IMR-90 (cell line): Measurements from ENCODE around the gene PEX11A.
"Not testable (repeated sequence)": the region's sequence is repeated elsewhere in the genome, so short reads cannot be mapped to it uniquely, and the experiment has no call there.

Experiments used
- BHLHE40 ChIP-seq: fragments of 150-350 bp; IDR thresholded peaks from 2 replicates; pipeline ENCODE4 v1.6.1; 2016; ENCODE audit warnings: mild to moderate bottlenecking, low read depth, low read length
- CEBPB ChIP-seq: IDR thresholded peaks from 2 replicates; pipeline ENCODE4 v1.6.1; 2012; ENCODE audit warnings: low read depth, low read length, improper control_type of control experiment
- CHD1 ChIP-seq: IDR thresholded peaks from 2 replicates; pipeline ENCODE4 v1.6.1; 2012; ENCODE audit warnings: low read depth, low read length, improper control_type of control experiment
- CTCF ChIP-seq: conservative IDR thresholded peaks from 2 replicates; pipeline ENCODE4 v1.5.1; 2012; ENCODE audit warnings: mild to moderate bottlenecking, low read depth, low read length, improper control_type of control experiment
- FOS ChIP-seq: fragments of 150-350 bp; IDR thresholded peaks from 2 replicates; pipeline ENCODE4 v1.6.1; 2016; ENCODE audit warnings: low read depth, low read length
- MAFK ChIP-seq: IDR thresholded peaks from 2 replicates; pipeline ENCODE4 v1.6.1; 2012; ENCODE audit warnings: low read depth, low read length, improper control_type of control experiment
- MAZ ChIP-seq: IDR thresholded peaks from 2 replicates; pipeline ENCODE4 v1.6.1; 2012; ENCODE audit warnings: low read depth, mild to moderate bottlenecking, low read length, improper control_type of control experiment, moderate library complexity, borderline replicate concordance
- POLR2A ChIP-seq: IDR thresholded peaks from 2 replicates; pipeline ENCODE4 v1.6.1; 2012; ENCODE audit warnings: mild to moderate bottlenecking, low read depth, low read length
- RAD21 ChIP-seq: IDR thresholded peaks from 2 replicates; pipeline ENCODE4 v1.6.1; 2012; ENCODE audit warnings: low read length, improper control_type of control experiment
- RCOR1 ChIP-seq: IDR thresholded peaks from 2 replicates; pipeline ENCODE4 v1.6.1; 2012; ENCODE audit warnings: mild to moderate bottlenecking, low read length, improper control_type of control experiment; ENCODE audit not compliant: insufficient replicate concordance
- RFX5 ChIP-seq: IDR thresholded peaks from 2 replicates; pipeline ENCODE4 v1.8.0; 2012; ENCODE audit warnings: low read depth, mild to moderate bottlenecking, low read length, moderate library complexity
- SMC3 ChIP-seq: fragments of 150-350 bp; IDR thresholded peaks from 2 replicates; pipeline ENCODE4 v1.6.1; 2016; ENCODE audit warnings: low read depth, mild to moderate bottlenecking, antibody characterized with exemption, low read length, moderate library complexity
- TF ChIP-seq, protein P1 (sequence below): fragments of 150-350 bp; IDR thresholded peaks from 2 replicates; pipeline ENCODE4 v1.6.1; 2017; ENCODE audit warnings: mild to moderate bottlenecking, antibody characterized with exemption, low read length, low read depth

GRCh38 chr15:89689930-89690275 is 651 bp downstream of the PEX11A start:
- TF ChIP-seq CTCF, SMC3, RFX5, RAD21, POLR2A, BHLHE40, CEBPB, RCOR1, CHD1, FOS, MAZ, MAFK: not testable (repeated sequence)
- TF ChIP-seq, protein P1, sequence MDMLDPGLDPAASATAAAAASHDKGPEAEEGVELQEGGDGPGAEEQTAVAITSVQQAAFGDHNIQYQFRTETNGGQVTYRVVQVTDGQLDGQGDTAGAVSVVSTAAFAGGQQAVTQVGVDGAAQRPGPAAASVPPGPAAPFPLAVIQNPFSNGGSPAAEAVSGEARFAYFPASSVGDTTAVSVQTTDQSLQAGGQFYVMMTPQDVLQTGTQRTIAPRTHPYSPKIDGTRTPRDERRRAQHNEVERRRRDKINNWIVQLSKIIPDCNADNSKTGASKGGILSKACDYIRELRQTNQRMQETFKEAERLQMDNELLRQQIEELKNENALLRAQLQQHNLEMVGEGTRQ, result not testable (repeated sequence)
